Activated CD8-positive, alpha-beta T cell treated with anti-CD3 and anti-CD28 coated beads for 36 hours (primary cell): ENCODE results near the gene MAP3K5. TPM values are rescaled to one million over a fixed set of nuclear protein-coding genes. Genes with fewer than 3 reads are reported as not detected.

Experiments used
- ATAC-seq: fragments of 200-7000 bp; cut with Tn5 transposase; one replicate; pipeline ENCODE4 v1.10.0; 2021; ENCODE audit warnings: mild to moderate bottlenecking, moderate library complexity
- CTCF ChIA-PET: fragments of 350-600 bp; sonication (Branson Sonifier 250); formaldehyde crosslinking; loops from one replicate; lab custom pipeline; 2021; ENCODE audit warnings: antibody characterized with exemption; lab: Charles Lee
- POLR2A ChIA-PET: fragments of 350-600 bp; sonication (Branson Sonifier 250); formaldehyde crosslinking; loops from one replicate; lab custom pipeline; 2021; ENCODE audit warnings: antibody characterized with exemption; lab: Charles Lee
- DNase-seq: peaks from one replicate; pipeline ENCODE4 v3.0.0-alpha.2; 2020
- H3K27ac Mint-ChIP-seq: one replicate; pipeline ENCODE4 v1.8.0; 2021; ENCODE audit warnings: mild to moderate bottlenecking, mixed read lengths
- H3K27me3 Mint-ChIP-seq: one replicate; pipeline ENCODE4 v1.8.0; 2021; ENCODE audit warnings: mixed read lengths
- H3K36me3 Mint-ChIP-seq: one replicate; pipeline ENCODE4 v1.8.0; 2021; ENCODE audit warnings: low read depth, mixed read lengths
- H3K4me1 Mint-ChIP-seq: one replicate; pipeline ENCODE4 v1.8.0; 2021; ENCODE audit warnings: low read depth, mixed read lengths
- H3K4me3 Mint-ChIP-seq: one replicate; pipeline ENCODE4 v1.8.0; 2021; ENCODE audit warnings: mild to moderate bottlenecking, moderate library complexity, mixed read lengths
- H3K9me3 Mint-ChIP-seq: one replicate; pipeline ENCODE4 v1.8.0; 2021; ENCODE audit warnings: mixed read lengths
- CTCF ChIP-seq: fragments of 200-600 bp; IDR thresholded peaks from one replicate; pipeline ENCODE4 v1.8.0; 2022; ENCODE audit warnings: antibody characterized with exemption, mild to moderate bottlenecking
- intact Hi-C: fragments of 100-400 bp; cut with micrococcal nuclease; formaldehyde crosslinking; loops from one replicate; pipeline ENCODE4 v1.10.0; 2022
- total RNA-seq, 2 experiments: library from RNA; stranded (reverse); gene quantifications; one replicate each; pipeline ENCODE4 v1.2.3, GENCODE V29; 2021

The MAP3K5 gene
- total RNA-seq, 2 experiments from 2014 or later = 4.4 to 4.6 TPM

DNA sequence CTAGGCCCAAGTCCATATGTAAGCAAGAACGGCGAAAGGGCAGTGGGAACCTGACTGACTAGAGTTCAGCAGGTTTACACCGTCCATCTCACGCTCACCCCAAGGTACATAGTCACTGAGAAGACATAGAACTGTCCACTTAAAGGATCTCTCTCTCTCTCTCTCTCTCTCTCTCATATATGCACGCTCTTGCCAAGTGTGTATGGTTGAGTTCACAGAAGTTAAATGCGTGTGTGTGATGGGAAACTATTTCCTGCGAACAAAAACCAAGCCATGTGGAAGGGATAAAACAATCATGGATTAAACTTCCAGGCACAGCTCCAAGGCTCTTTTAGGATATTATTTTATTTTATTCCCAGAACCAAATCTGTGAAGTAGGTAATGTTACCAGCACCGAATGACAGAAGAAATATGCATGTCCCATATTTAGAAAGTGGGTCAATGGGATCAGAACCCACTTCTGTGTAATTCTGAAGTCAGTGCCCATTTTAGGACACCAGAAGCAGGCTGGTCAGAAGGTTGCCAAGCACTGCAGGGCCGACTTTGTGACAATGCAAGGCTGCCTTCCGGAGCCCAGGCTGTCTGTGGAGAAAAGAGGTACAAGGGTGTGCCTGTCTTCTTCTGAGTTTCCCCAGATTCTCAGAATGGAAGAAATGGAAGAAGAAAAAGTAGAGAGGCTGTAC, 192.8 kb downstream of the MAP3K5 start:
- no peak overlapping the region for H3K27ac Mint-ChIP-seq
- intact Hi-C loops = no loop called here
- H3K4me1 Mint-ChIP-seq = peaks cover 4% of the 10 kb centered on the region
- DNase-seq = no peak
- H3K36me3 Mint-ChIP-seq = peaks cover 9% of the 10 kb centered on the region
- no peak overlapping the region for H3K4me3 Mint-ChIP-seq
- H3K9me3 Mint-ChIP-seq = no peaks in the 10 kb centered on the region
- no peak for ATAC-seq
- H3K27me3 Mint-ChIP-seq = no peaks in the 10 kb centered on the region
- ChIA-PET POLR2A (no interaction called here), CTCF (interaction anchor here (1.4 to 2.1 kb wide), 2 partner anchors 8 to 193 kb away, joined by 3 to 5 read pairs; partner anchors contain the start of gene MAP3K5)
- TF ChIP-seq CTCF = no peak

GRCh38 chr6:136598048-136598447, 194.2 kb downstream of the MAP3K5 start:
- intact Hi-C loops = no loop called here
- Mint-ChIP-seq H3K9me3 (no peaks in the 10 kb centered on the region), H3K4me3 (no peak overlapping the region), H3K36me3 (peaks cover 9% of the 10 kb centered on the region), H3K27ac (no peak overlapping the region), H3K27me3 (no peaks in the 10 kb centered on the region), H3K4me1 (peaks cover 18% of the 10 kb centered on the region)
- TF ChIP-seq CTCF = no peak
- POLR2A ChIA-PET = no interaction called here
- ATAC-seq (no peak), DNase-seq (no peak)
- CTCF ChIA-PET = interaction anchor here (1.2 to 1.4 kb wide), 2 partner anchors 9 to 199 kb away, joined by 3 read pairs; no protein-coding TSS in a partner anchor

- intact Hi-C loops = no loop called here
- ATAC-seq (no peak), DNase-seq (no peak)
- CTCF ChIA-PET = interaction anchor here (1.2 to 2.1 kb wide), 3 partner anchors 11 to 198 kb away, joined by 3 to 12 read pairs (median 10); partner anchors contain the start of gene MAP3K5
- peaks cover 24% of the 10 kb centered on the region for H3K4me1 Mint-ChIP-seq
- POLR2A ChIA-PET = no interaction called here
- peaks cover 28% of the 10 kb centered on the region for H3K36me3 Mint-ChIP-seq
- no peaks in the 10 kb centered on the region for H3K27me3 Mint-ChIP-seq
- H3K27ac Mint-ChIP-seq = peak overlapping the region; percentile 92
- peak overlapping the region; percentile 56 for H3K4me3 Mint-ChIP-seq
- peaks cover 5% of the 10 kb centered on the region for H3K9me3 Mint-ChIP-seq
- no peak for TF ChIP-seq CTCF
Measured at GRCh38 chr6:136594671-136595070, 197.6 kb downstream of the MAP3K5 start.

DNA sequence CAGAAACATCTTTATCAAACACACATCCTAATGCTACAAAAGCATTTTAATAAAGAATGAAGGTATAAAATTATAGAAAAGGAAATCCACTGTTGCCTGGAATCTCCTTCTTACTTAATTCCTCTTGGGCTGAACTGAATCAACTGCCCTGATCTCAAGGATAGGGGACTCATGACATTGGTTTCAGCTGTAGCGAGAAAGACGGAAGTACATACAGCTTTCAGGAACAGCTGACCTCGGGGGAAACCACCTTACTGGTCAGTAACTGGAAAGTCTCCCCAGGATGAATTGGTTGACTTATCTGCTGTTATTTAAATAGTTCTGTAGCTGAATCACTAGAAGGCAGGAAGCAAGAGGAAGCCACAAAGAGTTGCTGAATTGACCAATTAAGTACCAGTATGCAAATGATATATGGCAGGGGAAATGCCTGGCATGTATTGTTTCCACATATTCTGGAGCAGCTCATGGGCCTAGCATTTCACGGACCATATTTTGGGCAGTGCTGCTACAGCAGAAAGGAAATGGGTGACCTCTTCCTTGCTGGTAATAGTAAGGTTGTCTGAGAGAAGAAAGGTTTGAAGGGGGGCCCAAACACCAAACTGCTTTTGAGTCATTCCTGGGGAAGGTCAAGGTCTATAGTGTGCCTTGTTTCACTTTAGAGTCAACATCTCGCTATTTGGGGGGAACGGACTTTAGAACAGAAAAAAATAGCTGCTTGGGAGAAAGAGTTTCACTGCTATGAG, 198.4 kb downstream of the MAP3K5 start:
- ATAC-seq (peak; percentile 92), DNase-seq (peak; percentile 78)
- H3K27ac Mint-ChIP-seq = peak overlapping the region; percentile 92
- H3K36me3 Mint-ChIP-seq = peaks cover 31% of the 10 kb centered on the region
- peaks cover 5% of the 10 kb centered on the region for H3K9me3 Mint-ChIP-seq
- TF ChIP-seq CTCF = no peak
- ChIA-PET CTCF (interaction anchor here (0.7 to 2.1 kb wide), 4 partner anchors 11 to 199 kb away, joined by 3 to 12 read pairs (median 6); partner anchors contain the start of gene MAP3K5), POLR2A (no interaction called here)
- peak overlapping the region; percentile 56 for H3K4me3 Mint-ChIP-seq
- H3K4me1 Mint-ChIP-seq = peaks cover 24% of the 10 kb centered on the region
- no peaks in the 10 kb centered on the region for H3K27me3 Mint-ChIP-seq
- intact Hi-C loops = no loop called here
